ENCODE data around the gene MAT2B. TPM values are rescaled to one million over a fixed set of nuclear protein-coding genes. Genes with fewer than 3 reads are reported as not detected.

Gene MAT2B
- total RNA-seq, 2 donors from 2014 or later, result 53.0 to 72.7 TPM

GRCh38 chr5:163540696-163541095, 35.3 kb downstream of the MAT2B start:
- ATAC-seq (no peak), DNase-seq (no peak)
- intact Hi-C loops (cut with DNase I), result no loop called here

- intact Hi-C loops (cut with DNase I), result no loop called here
- DNase-seq (no peak), ATAC-seq (no peak)
Observed at GRCh38 chr5:163542771-163543170, 37.4 kb downstream of the MAT2B start.

GRCh38 chr5:163544041-163544440, 38.6 kb downstream of the MAT2B start:
- intact Hi-C loops (cut with DNase I), result no loop called here

GRCh38 chr5:163544836-163545235, 39.4 kb downstream of the MAT2B start:
- no peak for ATAC-seq
- intact Hi-C loops (cut with DNase I), result no loop called here
- DNase-seq, result no peak

More at GRCh38 chr5:163544041-163544440, 38.6 kb downstream of the MAT2B start:
- no peak for DNase-seq
- no peak for ATAC-seq

DNA sequence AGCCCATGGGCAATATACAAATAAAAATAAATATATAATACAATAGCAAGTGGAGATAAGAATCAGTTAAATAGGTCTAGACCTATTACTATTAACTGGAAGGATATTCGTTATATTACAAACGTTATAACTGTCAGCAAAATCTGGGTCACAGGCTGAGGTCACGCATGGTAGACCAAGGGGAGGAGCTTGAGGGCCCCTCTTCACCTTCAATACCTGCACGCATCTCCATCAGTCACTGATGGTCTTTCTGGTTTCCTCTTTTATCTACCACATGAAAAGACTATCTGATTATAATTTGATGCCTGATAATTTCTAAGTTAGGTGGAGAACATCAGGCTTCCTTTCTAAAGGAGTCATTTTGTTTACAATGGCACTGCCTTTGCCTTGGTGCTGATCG, 43.2 kb downstream of the MAT2B start:
- intact Hi-C loops (cut with DNase I), result no loop called here
- DNase-seq, result no peak
- no peak for ATAC-seq

DNA sequence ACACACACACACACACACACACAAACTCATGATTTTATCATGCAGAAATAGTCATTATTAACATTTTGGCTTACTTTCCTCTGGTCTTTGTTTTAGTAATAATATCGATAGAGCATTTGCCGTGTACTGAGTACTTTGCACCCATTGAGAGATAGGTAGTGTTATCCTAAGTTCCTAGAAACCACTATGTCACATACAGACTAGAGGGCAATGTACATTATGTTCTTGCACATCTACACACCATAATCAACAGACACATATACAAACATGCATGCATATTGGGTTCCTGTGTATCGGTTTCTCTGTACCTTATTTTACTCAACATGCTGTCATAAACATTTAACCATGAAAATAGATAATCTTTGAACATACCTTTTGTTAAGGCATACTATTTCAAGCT, 45.7 kb downstream of the MAT2B start:
- DNase-seq (no peak), ATAC-seq (no peak)
- intact Hi-C loops (cut with DNase I), result no loop called here

- DNase-seq, result no peak
- intact Hi-C loops (cut with DNase I), result no loop called here
- ATAC-seq, result no peak
Observed at GRCh38 chr5:163552536-163552935, 47.1 kb downstream of the MAT2B start.

DNA sequence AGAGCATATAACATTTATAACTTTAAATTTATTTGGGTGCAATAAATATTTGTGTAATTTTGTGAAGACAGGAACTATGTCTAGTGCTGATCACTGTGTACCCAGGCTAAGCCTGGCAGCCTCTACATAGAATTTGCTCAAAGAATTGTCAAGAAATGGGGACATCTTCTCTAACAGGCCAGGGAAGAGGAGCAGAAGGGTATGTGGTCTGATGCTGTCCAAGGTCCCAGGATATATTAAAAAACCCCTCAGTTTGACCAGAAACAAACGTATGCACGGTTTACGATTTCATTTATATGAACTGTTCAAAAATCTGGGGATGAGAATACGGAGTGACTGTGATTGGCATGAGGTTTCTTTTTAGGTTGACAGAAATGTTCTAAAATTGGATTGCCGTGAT, 55.9 kb downstream of the MAT2B start:
- intact Hi-C loops (cut with DNase I), result loop anchor here (5.0 to 10.0 kb wide), 2 partner anchors 936 to 1643 kb away; no protein-coding TSS in a partner anchor
- no peak for DNase-seq
- no peak for ATAC-seq

DNA sequence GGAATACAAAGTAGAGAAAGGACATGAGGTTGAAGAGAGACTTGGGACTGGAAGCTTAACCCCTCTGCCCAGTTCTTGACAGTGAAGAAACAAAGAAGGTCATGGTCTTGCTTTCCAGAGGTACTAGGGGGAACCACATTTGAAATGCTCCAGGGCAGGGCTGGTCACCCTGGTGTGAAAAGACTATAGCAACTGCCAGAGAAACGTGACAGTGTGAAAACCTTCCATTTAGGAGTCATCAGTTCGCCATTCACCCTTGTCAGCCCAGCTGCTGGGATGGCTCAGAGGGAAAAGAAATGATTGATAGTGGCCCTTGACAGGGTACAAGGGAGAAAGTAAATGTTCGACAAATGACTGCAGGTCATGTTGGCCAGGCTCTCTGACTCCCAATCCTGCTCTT, 56.7 kb downstream of the MAT2B start:
- intact Hi-C loops (cut with DNase I), result loop anchor here (5.0 to 10.0 kb wide), 2 partner anchors 935 to 1643 kb away; no protein-coding TSS in a partner anchor
- no peak for DNase-seq
- ATAC-seq, result no peak

DNA sequence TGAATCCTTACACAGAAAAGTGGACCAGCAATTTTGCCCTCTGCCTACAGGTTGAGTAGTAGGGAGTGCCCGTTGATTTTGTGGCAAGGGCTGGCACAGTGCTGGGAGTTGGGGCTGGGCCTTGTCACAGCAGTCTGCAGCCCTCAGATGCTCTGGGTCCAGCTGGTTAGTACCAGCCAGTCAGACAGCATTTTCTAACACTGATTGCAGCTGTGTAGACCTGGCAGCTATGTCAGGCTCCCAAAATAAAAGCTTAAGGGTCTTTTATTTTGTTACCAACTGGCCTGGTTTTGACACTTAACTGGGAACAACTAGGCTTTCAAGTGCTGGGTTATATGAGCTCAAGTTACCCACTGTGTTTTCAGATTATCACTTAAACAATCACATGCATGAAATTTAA, 57.7 kb downstream of the MAT2B start:
- peak; percentile 65 to 77 for ATAC-seq
- intact Hi-C loops (cut with DNase I), result loop anchor here (5.0 to 10.0 kb wide), 2 partner anchors 934 to 1642 kb away; no protein-coding TSS in a partner anchor
- no peak for DNase-seq

DNA sequence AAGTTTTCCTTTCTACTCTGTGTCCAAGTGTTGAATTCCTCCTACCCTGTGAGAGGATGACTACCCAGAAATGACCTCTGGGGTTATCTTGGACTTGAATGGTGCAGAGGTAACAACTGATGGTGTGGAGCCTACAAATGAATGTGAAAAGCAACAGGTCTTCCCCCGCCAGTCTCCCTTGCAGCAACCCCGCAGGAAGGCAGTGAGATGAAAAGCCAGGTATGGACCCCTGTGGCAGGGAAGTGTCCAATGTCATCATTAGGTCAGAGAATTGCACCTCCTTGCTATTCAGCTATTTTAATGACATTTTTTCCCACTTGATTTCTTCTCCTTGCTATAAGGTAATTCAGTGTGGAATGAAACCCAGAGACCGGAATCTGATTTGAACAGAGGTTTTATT, 58.5 kb downstream of the MAT2B start:
- no peak for ATAC-seq

DNA sequence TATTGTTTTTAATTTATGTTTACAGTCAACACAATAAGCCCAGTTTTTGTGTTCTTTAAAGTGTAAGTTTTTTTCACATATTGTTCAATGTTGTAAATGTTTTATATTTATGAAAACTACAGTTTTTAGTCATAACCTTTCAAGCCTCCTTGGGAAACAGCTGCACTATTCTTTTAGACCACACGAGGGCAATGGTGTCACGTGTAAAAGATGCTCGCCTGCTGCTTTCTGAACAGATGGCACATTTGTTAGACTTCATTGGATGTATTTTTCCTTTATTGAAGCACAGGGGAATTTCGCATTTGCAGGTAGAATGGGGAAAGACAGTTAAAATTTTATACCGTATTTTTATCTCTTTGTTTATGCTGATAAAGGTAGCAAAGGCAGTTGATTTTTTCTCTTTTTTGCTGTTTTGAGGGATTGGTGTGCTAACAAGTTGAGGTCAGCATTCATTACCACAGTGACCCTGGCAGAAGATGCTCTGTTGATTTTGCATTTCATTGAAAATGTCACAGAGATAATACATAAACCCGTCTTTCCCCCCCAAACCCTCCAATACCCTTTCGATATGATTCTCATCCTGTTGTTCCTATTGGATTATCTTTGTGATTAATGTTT, 59.0 kb downstream of the MAT2B start:
- peak; percentile 29 for DNase-seq

More for the DNA sequence above, 58.5 kb downstream of the MAT2B start:
- DNase-seq, result no peak
- intact Hi-C loops (cut with DNase I), result loop anchor here (2.0 to 10.0 kb wide), 3 partner anchors 933 to 1641 kb away; no protein-coding TSS in a partner anchor

GRCh38 chr5:163565492-163565891, 60.1 kb downstream of the MAT2B start:
- intact Hi-C loops (cut with DNase I), result loop anchor here in 1 of 2 donors (2.0 to 10.0 kb wide), 2 partner anchors 939 to 1639 kb away; no protein-coding TSS in a partner anchor
- DNase-seq, result no peak
- ATAC-seq, result peak in 1 of 2 donors; percentile 34

More for the DNA sequence above, 59.0 kb downstream of the MAT2B start:
- intact Hi-C loops (cut with DNase I), result loop anchor here (2.0 to 10.0 kb wide), 3 partner anchors 933 to 1640 kb away; no protein-coding TSS in a partner anchor
- ATAC-seq, result peak in 1 of 2 donors; percentile 50

- ATAC-seq (peak; percentile 34 to 64), DNase-seq (peak; percentile 25)
- intact Hi-C loops (cut with DNase I), result loop anchor here in 1 of 2 donors (2.0 to 10.0 kb wide), 2 partner anchors 939 to 1639 kb away; no protein-coding TSS in a partner anchor
Observed at GRCh38 chr5:163565931-163566608, 60.7 kb downstream of the MAT2B start.

- DNase-seq (no peak), ATAC-seq (no peak)
- intact Hi-C loops (cut with DNase I), result loop anchor here in 1 of 2 donors (10.0 kb wide), 1 partner anchor 1638 kb away; no protein-coding TSS in a partner anchor
Observed at GRCh38 chr5:163566678-163567077, 61.3 kb downstream of the MAT2B start.

GRCh38 chr5:163567811-163568210, 62.4 kb downstream of the MAT2B start:
- ATAC-seq (no peak), DNase-seq (no peak)
- intact Hi-C loops (cut with DNase I), result loop anchor here in 1 of 2 donors (10.0 kb wide), 1 partner anchor 1637 kb away; no protein-coding TSS in a partner anchor

All from left cardiac atrium (tissue), 4 donors.